CD4-positive, CD25-positive, alpha-beta regulatory T cell (primary cell): ENCODE measurements around the gene SPAG16. TPM values are rescaled to one million over a fixed set of nuclear protein-coding genes. Genes with fewer than 3 reads are reported as not detected.

ENCODE experiments used
- ATAC-seq, 2 donors: fragments of 150-1000 bp; cut with Tn5 transposase; one replicate each; pipeline ENCODE4 v1.10.0; 2021; ENCODE audit warnings: low read depth in 2 of 2, moderate number of reproducible peaks in 2 of 2, moderate library complexity in 1 of 2
- DNase-seq, 3 donors: peaks; one replicate each; pipeline versions ENCODE4 v3.0.0 to v3.0.0-alpha.2; 2012 to 2022; ENCODE audit warnings: mixed read lengths in 1 of 3
- H3K27ac ChIP-seq: one replicate; pipeline ENCODE4 v1.7.0; 2013; ENCODE audit warnings: mild to moderate bottlenecking, low read length; ENCODE audit not compliant: insufficient read depth, poor library complexity, severe bottlenecking
- H3K27me3 ChIP-seq: one replicate; pipeline ENCODE4 v1.7.0; 2013; ENCODE audit warnings: low read length; ENCODE audit not compliant: control insufficient read depth, insufficient read depth
- H3K36me3 ChIP-seq: one replicate; pipeline ENCODE4 v1.7.0; 2013; ENCODE audit warnings: mild to moderate bottlenecking, low read length, moderate library complexity; ENCODE audit not compliant: control insufficient read depth, insufficient read depth
- H3K4me1 ChIP-seq: 2 replicates; pipeline ENCODE4 v1.7.0; 2013; ENCODE audit warnings: mild to moderate bottlenecking, low read length; ENCODE audit not compliant: insufficient read depth, control insufficient read depth, poor library complexity, severe bottlenecking
- H3K4me3 ChIP-seq: one replicate; pipeline ENCODE4 v1.7.0; 2013; ENCODE audit warnings: low read depth, mild to moderate bottlenecking, low read length, moderate library complexity
- H3K9me3 ChIP-seq, 2 experiments: 1 replicate in 1 of 2; 2 replicates in 1 of 2; pipeline ENCODE4 v1.7.0; 2013; ENCODE audit warnings: low read length in 2 of 2, mild to moderate bottlenecking in 1 of 2, moderate library complexity in 1 of 2; ENCODE audit not compliant: control insufficient read depth in 2 of 2
- H3K27ac Mint-ChIP-seq, 3 donors: one replicate each; pipeline ENCODE4 v1.8.0; 2020 to 2022; ENCODE audit warnings: mild to moderate bottlenecking in 3 of 3, mixed read lengths in 3 of 3, moderate library complexity in 2 of 3
- H3K27me3 Mint-ChIP-seq: one replicate; pipeline ENCODE4 v1.8.0; 2022; ENCODE audit warnings: mild to moderate bottlenecking, mixed read lengths
- H3K36me3 Mint-ChIP-seq: one replicate; pipeline ENCODE4 v1.8.0; 2020; ENCODE audit warnings: mixed read lengths
- H3K4me1 Mint-ChIP-seq, 4 donors: one replicate each; pipeline ENCODE4 v1.8.0; 2020 to 2022; ENCODE audit warnings: mixed read lengths in 4 of 4, mild to moderate bottlenecking in 1 of 4
- H3K4me3 Mint-ChIP-seq, 4 donors: one replicate each; pipeline ENCODE4 v1.8.0; 2020 to 2022; ENCODE audit warnings: mild to moderate bottlenecking in 4 of 4, mixed read lengths in 4 of 4, moderate library complexity in 3 of 4
- H3K9me3 Mint-ChIP-seq, 7 donors: one replicate each; pipeline ENCODE4 v1.8.0; 2020 to 2022; ENCODE audit warnings: mixed read lengths in 7 of 7, mild to moderate bottlenecking in 3 of 7, moderate library complexity in 2 of 7
- polyA plus RNA-seq, 4 donors: library from polyadenylated mRNA; unstranded; fragments of 300-500 nt; fragmentation: Illumina TruSeq; gene quantifications; one replicate each; pipeline ENCODE4 v1.2.3, GENCODE V29; 2021
- total RNA-seq: library from RNA; stranded (reverse); gene quantifications from one replicate; pipeline ENCODE4 v1.2.3, GENCODE V29; 2022

SPAG16 gene
- total and polyA plus RNA-seq, 5 donors from 2014 or later, result 7.7 to 21.1 (median 19.4) TPM

DNA sequence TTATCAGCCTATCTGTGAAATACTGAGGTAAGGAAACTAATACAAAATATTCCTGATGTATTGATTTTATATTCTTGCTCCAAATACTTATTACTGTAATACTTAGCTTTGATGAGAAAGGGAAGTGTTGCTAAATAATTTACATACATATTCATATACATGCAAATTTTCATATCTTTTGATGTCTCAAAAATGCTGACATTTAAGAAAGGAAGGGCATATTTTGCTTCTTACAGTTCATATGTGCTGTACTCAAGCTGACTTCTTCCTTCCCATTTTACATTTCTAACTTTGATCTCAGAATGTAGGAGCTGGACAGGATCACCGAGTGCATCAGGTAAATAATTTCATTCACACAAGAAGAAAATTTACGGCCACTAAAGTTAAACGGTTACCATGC, 727.4 kb downstream of the SPAG16 start:
- Histone ChIP-seq H3K4me1 (no peaks in the 10 kb centered on the region), H3K27me3 (no peaks in the 10 kb centered on the region), H3K4me3 (no peak overlapping the region), H3K36me3 (no peaks in the 10 kb centered on the region), H3K9me3 (no peaks in the 10 kb centered on the region), H3K27ac (no peak overlapping the region)
- Mint-ChIP-seq H3K9me3 (peaks cover 0 to 2% (median 1%) of the 10 kb centered on the region in 7 donors), H3K27ac (no peak overlapping the region), H3K4me3 (no peak overlapping the region), H3K36me3 (no peaks in the 10 kb centered on the region), H3K27me3 (no peaks in the 10 kb centered on the region), H3K4me1 (no peaks in the 10 kb centered on the region)
- ATAC-seq (no peak), DNase-seq (no peak)

DNA sequence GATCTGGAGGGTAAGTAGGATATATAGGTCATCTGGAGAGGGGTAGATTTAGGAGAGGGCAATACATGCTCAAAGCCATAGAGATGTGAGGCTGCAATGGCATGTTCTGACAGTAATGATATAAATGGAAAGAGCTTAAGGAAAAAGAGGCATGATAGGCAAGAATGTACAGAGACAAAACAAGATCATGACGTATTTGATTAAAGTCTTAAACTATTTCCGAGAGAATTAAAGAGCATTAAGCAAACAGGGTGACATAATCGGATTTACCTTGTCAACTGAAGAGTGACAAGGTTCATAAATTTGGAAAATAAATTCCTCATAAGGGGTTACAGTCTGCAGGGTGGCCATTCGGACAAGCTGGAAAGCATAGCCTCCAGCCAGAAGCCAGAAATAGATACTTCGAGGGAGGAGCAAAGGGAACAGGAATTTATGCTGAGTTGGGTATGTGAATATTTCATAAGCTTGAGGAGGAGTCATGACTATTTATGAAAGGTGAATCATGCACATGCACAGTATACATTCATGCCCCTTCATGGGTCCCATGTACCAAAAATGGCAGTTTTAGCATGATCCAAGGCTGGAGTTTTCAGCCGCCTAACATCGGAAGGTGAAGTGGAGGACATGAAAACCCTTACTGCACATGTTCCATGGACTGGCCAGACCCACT, 730.4 kb downstream of the SPAG16 start:
- H3K9me3 ChIP-seq, result no peaks in the 10 kb centered on the region
- Mint-ChIP-seq H3K9me3 (peaks cover 0 to 2% (median 0%) of the 10 kb centered on the region in 7 donors), H3K4me1 (no peaks in the 10 kb centered on the region), H3K27ac (no peak overlapping the region), H3K36me3 (no peaks in the 10 kb centered on the region), H3K27me3 (no peaks in the 10 kb centered on the region), H3K4me3 (no peak overlapping the region)
- H3K36me3 ChIP-seq, result no peaks in the 10 kb centered on the region
- H3K4me3 ChIP-seq, result no peak overlapping the region
- ATAC-seq (no peak), DNase-seq (no peak)
- no peak overlapping the region for H3K27ac ChIP-seq
- H3K27me3 ChIP-seq, result no peaks in the 10 kb centered on the region
- no peaks in the 10 kb centered on the region for H3K4me1 ChIP-seq

- H3K36me3 Mint-ChIP-seq, result no peaks in the 10 kb centered on the region
- H3K4me3 Mint-ChIP-seq, result no peak overlapping the region
- H3K4me1 Mint-ChIP-seq, result no peaks in the 10 kb centered on the region
- peaks cover 0 to 2% (median 0%) of the 10 kb centered on the region in 7 donors for H3K9me3 Mint-ChIP-seq
- no peaks in the 10 kb centered on the region for H3K4me1 ChIP-seq
- DNase-seq, result no peak
- no peak for ATAC-seq
- no peak overlapping the region for H3K4me3 ChIP-seq
- H3K27ac Mint-ChIP-seq, result no peak overlapping the region
- no peaks in the 10 kb centered on the region for H3K9me3 ChIP-seq
- H3K36me3 ChIP-seq, result no peaks in the 10 kb centered on the region
- H3K27me3 Mint-ChIP-seq, result no peaks in the 10 kb centered on the region
- H3K27ac ChIP-seq, result no peak overlapping the region
- H3K27me3 ChIP-seq, result no peaks in the 10 kb centered on the region
Observed at GRCh38 chr2:214019229-214019972, 735.1 kb downstream of the SPAG16 start.

DNA sequence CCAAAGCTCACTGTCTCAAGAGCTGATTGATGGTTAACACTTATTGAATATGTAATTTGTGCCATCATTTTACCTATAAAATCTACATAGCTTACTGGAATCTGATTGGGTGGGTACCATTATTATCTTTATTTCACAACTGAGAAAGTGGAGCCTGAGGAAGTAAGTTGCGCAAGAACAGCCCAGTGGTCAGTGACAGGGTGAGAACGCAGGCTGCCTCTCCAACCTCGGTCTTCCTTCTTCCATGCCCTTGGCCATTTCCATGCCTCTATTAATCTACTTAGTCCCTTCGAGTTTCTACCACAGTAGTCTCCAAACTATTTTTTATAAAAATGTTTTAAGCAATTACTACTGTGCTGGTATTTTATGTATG, 735.7 kb downstream of the SPAG16 start:
- Mint-ChIP-seq H3K27me3 (no peaks in the 10 kb centered on the region), H3K9me3 (peaks cover 0 to 2% (median 0%) of the 10 kb centered on the region in 7 donors), H3K4me1 (no peaks in the 10 kb centered on the region), H3K36me3 (no peaks in the 10 kb centered on the region), H3K27ac (no peak overlapping the region), H3K4me3 (no peak overlapping the region)
- Histone ChIP-seq H3K4me1 (no peaks in the 10 kb centered on the region), H3K9me3 (no peaks in the 10 kb centered on the region), H3K36me3 (no peaks in the 10 kb centered on the region), H3K27ac (no peak overlapping the region), H3K4me3 (no peak overlapping the region), H3K27me3 (no peaks in the 10 kb centered on the region)
- DNase-seq (no peak), ATAC-seq (no peak)

GRCh38 chr2:214029190-214029589, 744.9 kb downstream of the SPAG16 start:
- Mint-ChIP-seq H3K27me3 (peaks cover 7% of the 10 kb centered on the region), H3K27ac (no peak overlapping the region), H3K4me1 (no peaks in the 10 kb centered on the region), H3K36me3 (no peaks in the 10 kb centered on the region), H3K4me3 (no peak overlapping the region), H3K9me3 (peaks cover 0 to 6% (median 1%) of the 10 kb centered on the region in 7 donors)
- Histone ChIP-seq H3K4me3 (no peak overlapping the region), H3K4me1 (no peaks in the 10 kb centered on the region), H3K27me3 (no peaks in the 10 kb centered on the region), H3K27ac (no peak overlapping the region), H3K9me3 (no peaks in the 10 kb centered on the region), H3K36me3 (no peaks in the 10 kb centered on the region)
- ATAC-seq (no peak), DNase-seq (no peak)

- H3K4me1 ChIP-seq, result no peaks in the 10 kb centered on the region
- H3K36me3 ChIP-seq, result no peaks in the 10 kb centered on the region
- H3K27me3 ChIP-seq, result no peaks in the 10 kb centered on the region
- no peak overlapping the region for H3K27ac Mint-ChIP-seq
- H3K27me3 Mint-ChIP-seq, result peaks cover 7% of the 10 kb centered on the region
- H3K27ac ChIP-seq, result no peak overlapping the region
- no peaks in the 10 kb centered on the region for H3K9me3 ChIP-seq
- ATAC-seq, result no peak
- H3K4me3 Mint-ChIP-seq, result no peak overlapping the region
- H3K9me3 Mint-ChIP-seq, result peaks cover 0 to 6% (median 1%) of the 10 kb centered on the region in 7 donors
- no peaks in the 10 kb centered on the region for H3K36me3 Mint-ChIP-seq
- no peak for DNase-seq
- H3K4me3 ChIP-seq, result no peak overlapping the region
- no peaks in the 10 kb centered on the region for H3K4me1 Mint-ChIP-seq
Observed at GRCh38 chr2:214031566-214031965, 747.3 kb downstream of the SPAG16 start.

DNA sequence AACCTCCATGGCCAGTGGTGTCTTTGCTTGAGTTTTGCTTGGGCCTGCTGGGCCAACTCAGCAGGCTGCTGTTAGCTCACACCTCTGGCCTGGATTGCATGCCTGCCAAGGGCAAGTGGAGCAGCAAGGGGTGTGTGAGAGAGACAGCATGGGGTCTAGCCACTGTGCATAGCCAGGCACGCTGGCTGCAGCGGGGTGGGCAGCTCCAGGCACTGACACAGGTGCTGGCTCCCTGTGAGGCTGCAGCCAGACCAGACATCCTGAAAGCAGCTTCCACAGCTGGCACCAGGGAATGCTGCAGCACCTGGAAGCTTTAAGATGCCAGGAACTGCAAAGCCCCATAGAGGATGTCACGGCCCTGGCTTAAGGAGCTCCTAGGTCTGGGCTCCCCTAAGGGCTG, 750.2 kb downstream of the SPAG16 start:
- ATAC-seq, result no peak
- no peaks in the 10 kb centered on the region for H3K27me3 ChIP-seq

More for the DNA sequence above, 750.2 kb downstream of the SPAG16 start:
- no peaks in the 10 kb centered on the region for H3K4me1 Mint-ChIP-seq
- H3K36me3 Mint-ChIP-seq, result no peaks in the 10 kb centered on the region
- no peak overlapping the region for H3K4me3 Mint-ChIP-seq
- H3K27ac Mint-ChIP-seq, result no peak overlapping the region
- peaks cover 7% of the 10 kb centered on the region for H3K27me3 Mint-ChIP-seq
- no peak for DNase-seq
- Histone ChIP-seq H3K4me1 (no peaks in the 10 kb centered on the region), H3K36me3 (no peaks in the 10 kb centered on the region), H3K27ac (no peak overlapping the region), H3K4me3 (no peak overlapping the region), H3K9me3 (no peaks in the 10 kb centered on the region)
- H3K9me3 Mint-ChIP-seq, result peaks cover 0 to 6% (median 1%) of the 10 kb centered on the region in 7 donors
